AG04449 (cell line): ENCODE data around the gene SPATA21.
"Not testable (repeated sequence)": the region's sequence is repeated elsewhere in the genome, so short reads cannot be mapped to it uniquely, and the experiment has no call there.

ENCODE experiments used
- CTCF ChIA-PET: fragments of 350-600 bp; formaldehyde crosslinking; extraction: SDS; loops from one replicate; lab custom pipeline; 2021; ENCODE audit warnings: antibody characterized with exemption; lab: Yijun Ruan, JAX
- POLR2A ChIA-PET: fragments of 400-600, 350-600 bp; formaldehyde crosslinking; extraction: SDS; loops from one replicate; lab custom pipeline; 2020; ENCODE audit warnings: antibody characterized with exemption, inconsistent platforms; lab: Yijun Ruan, JAX
- DNase-seq: peaks from one replicate; pipeline ENCODE4 v3.0.0-alpha.2; 2010; ENCODE audit warnings: low read depth, low spot score
- H3K4me3 ChIP-seq: 2 replicates; pipeline ENCODE4 v1.5.1; 2011; ENCODE audit warnings: low read depth, mild to moderate bottlenecking, control low read depth, low read length
- TF ChIP-seq, protein P1 (sequence below): IDR thresholded peaks from one replicate; pipeline ENCODE4 v1.5.1; 2011; ENCODE audit warnings: mild to moderate bottlenecking, moderate library complexity, low read length, control low read depth, inconsistent platforms; ENCODE audit not compliant: insufficient read depth; ENCODE audit errors: missing control alignments

The SPATA21 gene

DNA sequence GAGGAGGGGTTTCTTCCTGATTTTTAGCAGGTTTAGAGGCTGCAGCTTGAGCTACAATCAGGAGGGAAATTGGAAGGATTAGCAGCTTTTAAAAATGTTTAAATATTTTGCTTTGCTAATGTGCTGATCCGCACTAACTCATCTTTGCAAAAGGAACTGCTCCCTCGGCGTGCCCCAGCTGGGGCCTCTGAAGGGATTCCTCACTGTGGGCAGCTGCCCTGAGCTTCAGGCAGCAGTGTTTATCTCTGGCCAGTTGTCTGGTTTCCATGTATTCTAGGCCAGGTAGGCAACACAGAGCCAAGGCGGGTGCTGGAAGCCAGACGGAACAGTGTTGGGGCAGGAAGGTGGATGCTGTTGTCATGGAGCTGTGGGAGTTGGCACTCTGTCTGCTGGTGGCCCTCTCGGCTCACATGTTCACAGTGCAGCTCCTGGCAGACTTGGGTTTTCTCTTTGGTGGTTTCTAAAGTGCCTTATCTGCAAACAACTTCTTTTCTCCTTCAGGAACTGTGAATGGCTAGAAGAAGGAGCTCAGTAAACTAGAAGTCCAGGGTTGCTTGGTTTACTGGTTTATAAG is 22.2 kb upstream of the SPATA21 start:
- ChIA-PET CTCF (interaction anchor here (3.1 kb wide), 1 partner anchor 19 kb away, joined by 14 read pairs; the partner anchor contains the start of gene NECAP2), POLR2A (interaction anchor here (0.8 to 1.4 kb wide), 2 partner anchors 10 to 19 kb away, joined by 3 read pairs; partner anchors contain the start of gene NECAP2)
- TF ChIP-seq, protein P1, sequence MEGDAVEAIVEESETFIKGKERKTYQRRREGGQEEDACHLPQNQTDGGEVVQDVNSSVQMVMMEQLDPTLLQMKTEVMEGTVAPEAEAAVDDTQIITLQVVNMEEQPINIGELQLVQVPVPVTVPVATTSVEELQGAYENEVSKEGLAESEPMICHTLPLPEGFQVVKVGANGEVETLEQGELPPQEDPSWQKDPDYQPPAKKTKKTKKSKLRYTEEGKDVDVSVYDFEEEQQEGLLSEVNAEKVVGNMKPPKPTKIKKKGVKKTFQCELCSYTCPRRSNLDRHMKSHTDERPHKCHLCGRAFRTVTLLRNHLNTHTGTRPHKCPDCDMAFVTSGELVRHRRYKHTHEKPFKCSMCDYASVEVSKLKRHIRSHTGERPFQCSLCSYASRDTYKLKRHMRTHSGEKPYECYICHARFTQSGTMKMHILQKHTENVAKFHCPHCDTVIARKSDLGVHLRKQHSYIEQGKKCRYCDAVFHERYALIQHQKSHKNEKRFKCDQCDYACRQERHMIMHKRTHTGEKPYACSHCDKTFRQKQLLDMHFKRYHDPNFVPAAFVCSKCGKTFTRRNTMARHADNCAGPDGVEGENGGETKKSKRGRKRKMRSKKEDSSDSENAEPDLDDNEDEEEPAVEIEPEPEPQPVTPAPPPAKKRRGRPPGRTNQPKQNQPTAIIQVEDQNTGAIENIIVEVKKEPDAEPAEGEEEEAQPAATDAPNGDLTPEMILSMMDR = no peak
- no peak overlapping the region for H3K4me3 ChIP-seq
- DNase-seq = no peak

GRCh38 chr1:16458831-16459230 is 21.6 kb upstream of the SPATA21 start:
- ChIA-PET CTCF (interaction anchor here (3.1 kb wide), 1 partner anchor 18 kb away, joined by 14 read pairs; the partner anchor contains the start of gene NECAP2), POLR2A (interaction anchor here (0.8 to 1.4 kb wide), 2 partner anchors 10 to 18 kb away, joined by 3 read pairs; partner anchors contain the start of gene NECAP2)
- DNase-seq = no peak
- TF ChIP-seq, protein P1 = no peak
- H3K4me3 ChIP-seq = no peak overlapping the region

DNA sequence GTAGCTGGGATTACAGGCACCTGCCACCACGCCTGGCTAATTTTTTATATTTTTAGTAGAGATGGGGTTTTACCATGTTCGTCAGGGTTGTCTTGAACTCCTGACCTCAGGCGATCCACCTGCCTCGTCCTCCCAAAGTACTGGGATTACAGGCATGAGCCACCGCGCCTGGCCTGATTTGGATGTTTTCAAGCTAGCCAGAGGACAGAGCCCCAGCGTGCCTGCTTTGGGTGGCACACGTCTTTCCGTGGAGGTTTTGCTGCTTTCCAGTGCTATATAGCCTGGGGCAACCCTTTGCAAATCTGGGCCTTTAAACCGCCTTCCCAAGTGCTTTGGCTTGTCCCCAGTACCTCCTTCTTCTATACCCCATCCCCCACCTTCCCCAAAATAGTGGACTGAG is 18.9 kb upstream of the SPATA21 start:
- CTCF ChIA-PET = interaction anchor here (3.3 kb wide), 1 partner anchor 16 kb away, joined by 26 read pairs; the partner anchor contains the start of gene NECAP2
- POLR2A ChIA-PET, H3K4me3 ChIP-seq, DNase-seq: not testable (repeated sequence)

- CTCF ChIA-PET = interaction anchor here (3.3 kb wide), 1 partner anchor 15 kb away, joined by 26 read pairs; the partner anchor contains the start of gene NECAP2
- POLR2A ChIA-PET, H3K4me3 ChIP-seq, DNase-seq: not testable (repeated sequence)
These were observed 17.7 kb upstream of the SPATA21 start for GRCh38 chr1:16454909-16455308.

- ChIA-PET CTCF (interaction anchor here (4.8 kb wide), 1 partner anchor 12 kb away, joined by 46 read pairs; the partner anchor contains the start of gene NECAP2), POLR2A (no interaction called here)
- no peak overlapping the region for H3K4me3 ChIP-seq
- DNase-seq = no peak
- TF ChIP-seq, protein P1 = no peak
These were observed 14.8 kb upstream of the SPATA21 start for GRCh38 chr1:16451841-16452528.

GRCh38 chr1:16450863-16451481 is 13.7 kb upstream of the SPATA21 start:
- DNase-seq = no peak
- no peak overlapping the region for H3K4me3 ChIP-seq
- TF ChIP-seq, protein P1 = no peak
- POLR2A ChIA-PET = no interaction called here
- CTCF ChIA-PET = interaction anchor here (4.8 kb wide), 1 partner anchor 11 kb away, joined by 46 read pairs; the partner anchor contains the start of gene NECAP2

DNA sequence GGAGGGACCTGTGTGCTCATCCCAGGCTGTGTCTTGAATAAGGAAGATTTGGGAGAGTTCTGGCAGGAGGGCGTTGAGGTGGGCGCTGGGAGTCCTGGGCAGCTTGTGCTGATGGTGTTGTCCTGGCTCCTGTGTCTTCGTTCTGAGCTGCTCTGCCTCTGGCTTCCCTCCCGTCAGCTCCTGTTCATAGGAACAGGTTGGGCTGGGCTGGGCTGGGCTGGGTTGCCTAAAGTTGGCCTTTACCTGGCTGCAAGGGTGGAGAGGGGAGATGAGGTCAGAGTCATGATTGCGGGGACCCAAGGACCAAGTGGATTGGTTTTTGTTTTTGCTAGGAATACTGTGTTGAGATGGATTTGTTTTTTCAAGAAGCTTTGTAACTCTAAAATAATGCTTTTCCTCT is 12.4 kb upstream of the SPATA21 start:
- TF ChIP-seq, protein P1 = no peak
- ChIA-PET POLR2A (interaction anchor here (0.7 kb wide), 1 partner anchor 10 kb away, joined by 3 read pairs; no protein-coding TSS in a partner anchor), CTCF (interaction anchor here (4.8 kb wide), 1 partner anchor 9 kb away, joined by 46 read pairs; the partner anchor contains the start of gene NECAP2)
- H3K4me3 ChIP-seq = no peak overlapping the region
- no peak for DNase-seq
